Stimulated activated naive CD4-positive, alpha-beta T cell (primary cell): ENCODE measurements around the gene KAT6B.

Source experiments
- DNase-seq, 6 experiments: peaks; one replicate each; lab custom pipeline; 2025; lab: John Stamatoyannopoulos, UW

The KAT6B gene

GRCh38 chr10:74955796-74956195, 129.4 kb downstream of the KAT6B start:
- DNase-seq: no peak

DNA sequence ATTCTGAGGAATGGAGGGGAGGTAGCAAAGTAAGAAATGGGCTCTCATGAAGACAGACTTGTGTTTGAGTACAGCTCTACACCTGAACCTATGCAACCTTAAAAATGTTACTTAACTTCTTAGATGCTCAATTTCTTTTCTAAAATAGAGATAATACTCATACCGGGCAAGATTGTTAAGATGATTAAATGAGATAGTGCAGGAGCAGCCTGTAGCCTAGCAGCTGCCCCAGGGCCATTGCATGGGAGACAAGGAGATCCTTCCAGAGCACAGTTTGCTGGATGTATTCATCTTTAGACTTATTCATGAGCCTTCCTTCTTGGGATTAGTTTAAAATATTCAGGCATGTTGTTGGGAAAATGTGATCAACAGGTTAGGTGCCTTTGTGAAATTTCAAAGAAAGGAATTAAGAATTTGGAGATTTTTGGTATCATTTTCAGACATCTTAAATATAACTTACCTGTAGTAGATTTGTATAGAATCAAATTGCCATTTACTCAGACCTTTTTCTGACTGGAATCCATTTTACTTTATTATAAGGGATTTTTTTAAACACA, 130.2 kb downstream of the KAT6B start:
- DNase-seq: no peak

DNA sequence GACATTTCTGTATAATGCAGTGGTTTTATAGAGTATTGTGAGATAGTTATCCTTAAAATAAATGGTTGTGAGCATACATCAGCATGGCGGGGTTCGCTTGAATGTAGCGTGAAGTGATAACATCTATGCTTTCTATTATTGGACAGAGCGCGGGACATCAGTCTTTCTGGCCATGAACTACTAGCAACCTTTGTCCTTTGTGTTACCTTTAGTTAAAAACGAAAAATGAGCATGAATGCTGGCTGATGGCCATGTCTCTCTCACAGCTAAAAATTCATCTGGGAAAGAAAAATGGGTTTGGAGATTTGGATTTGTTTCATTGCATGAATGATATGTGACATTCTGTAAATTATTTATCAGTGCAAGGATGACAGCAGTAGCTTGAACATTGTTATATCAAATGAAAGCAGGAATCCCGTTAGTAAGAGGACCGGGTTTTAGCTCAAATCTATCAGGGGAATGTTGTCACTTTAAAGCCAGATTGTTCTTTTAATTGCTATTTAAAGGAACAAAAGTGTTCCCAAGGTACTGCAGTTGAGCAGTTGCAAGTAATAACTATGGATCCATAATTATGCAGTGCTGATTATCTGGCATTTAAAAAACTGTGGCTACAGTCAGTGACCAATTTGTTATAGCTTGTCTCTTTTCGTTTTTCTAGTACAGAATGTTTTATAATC, 131.0 kb downstream of the KAT6B start:
- no peak for DNase-seq

DNA sequence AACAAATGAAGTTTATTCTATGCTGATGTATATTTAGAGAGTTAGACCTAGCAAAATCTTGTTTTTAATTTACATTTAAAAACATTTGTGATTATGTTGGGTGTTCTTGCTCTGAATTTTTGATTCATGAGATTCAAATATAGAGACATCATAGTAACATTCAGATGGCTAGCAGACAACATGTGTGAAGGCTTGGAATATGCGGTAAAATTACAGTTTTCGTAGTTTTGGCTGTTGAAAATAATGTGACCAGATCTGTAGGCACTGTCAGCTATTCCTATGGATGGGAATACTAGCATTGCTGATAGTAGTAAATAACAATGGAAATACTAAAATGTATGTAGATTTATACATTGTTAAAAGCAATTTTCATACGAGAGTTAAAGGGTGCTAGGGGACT, 131.9 kb downstream of the KAT6B start:
- DNase-seq: no peak

DNA sequence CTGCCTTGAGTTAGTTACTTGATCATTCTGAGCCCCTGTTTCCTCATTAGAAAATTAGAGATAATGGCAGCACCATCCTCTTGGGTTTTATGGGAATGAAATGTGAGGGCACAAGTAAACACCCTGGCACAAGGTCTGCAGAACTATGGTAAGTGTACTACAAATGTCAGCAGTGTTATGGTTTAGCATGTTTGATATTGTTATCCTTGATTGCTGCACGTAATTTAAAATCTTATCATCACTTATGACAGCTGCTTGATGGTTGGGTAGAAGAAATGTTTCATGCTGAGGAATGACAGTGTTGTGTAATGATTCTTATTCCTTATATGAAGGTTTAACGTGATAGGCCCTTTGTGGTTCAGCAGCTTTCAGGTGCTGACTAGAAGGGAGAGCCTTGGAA, 134.3 kb downstream of the KAT6B start:
- DNase-seq: no peak

DNA sequence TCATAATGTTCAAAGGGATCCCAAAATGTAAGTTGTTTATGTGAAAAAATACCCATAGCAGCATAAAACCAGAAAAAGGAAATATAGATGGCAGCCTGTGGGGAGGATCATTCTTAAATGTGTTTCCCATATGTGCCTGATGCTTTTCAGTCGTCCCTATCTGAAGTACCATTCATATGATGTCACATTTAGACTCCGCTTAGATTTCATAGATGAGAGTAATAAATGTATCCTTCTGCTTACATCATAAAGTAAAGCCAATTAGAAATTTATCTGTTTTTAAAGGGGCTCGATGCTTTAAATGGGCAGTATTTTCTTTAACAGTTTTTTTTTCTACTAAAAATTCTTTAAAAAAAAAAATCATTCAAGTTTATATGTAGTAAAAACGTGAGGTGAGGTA, 136.1 kb downstream of the KAT6B start:
- no peak for DNase-seq

DNA sequence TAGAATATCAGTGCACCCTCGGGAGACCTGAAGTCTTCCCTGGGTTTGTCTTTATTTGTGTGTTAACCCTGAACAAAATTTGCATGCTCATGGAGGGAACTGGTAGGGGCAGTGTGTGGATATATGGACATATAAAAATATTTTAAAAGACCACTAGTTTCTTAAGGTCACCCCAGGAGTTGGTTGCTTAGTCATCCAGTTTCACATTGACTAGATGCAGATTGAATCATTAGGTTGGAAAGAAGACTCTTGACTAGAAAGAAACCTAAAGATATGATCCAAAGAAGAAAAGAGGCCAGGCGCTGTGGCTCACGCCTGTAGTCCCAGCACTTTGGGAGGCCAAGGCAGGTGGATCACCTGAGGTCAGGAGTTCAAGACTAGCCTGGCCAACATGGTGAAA, 137.1 kb downstream of the KAT6B start:
- no peak for DNase-seq

GRCh38 chr10:74967911-74968666, 141.7 kb downstream of the KAT6B start:
- DNase-seq: peak in 3 of 6 experiments; percentile 35 to 53 (median 47)

DNA sequence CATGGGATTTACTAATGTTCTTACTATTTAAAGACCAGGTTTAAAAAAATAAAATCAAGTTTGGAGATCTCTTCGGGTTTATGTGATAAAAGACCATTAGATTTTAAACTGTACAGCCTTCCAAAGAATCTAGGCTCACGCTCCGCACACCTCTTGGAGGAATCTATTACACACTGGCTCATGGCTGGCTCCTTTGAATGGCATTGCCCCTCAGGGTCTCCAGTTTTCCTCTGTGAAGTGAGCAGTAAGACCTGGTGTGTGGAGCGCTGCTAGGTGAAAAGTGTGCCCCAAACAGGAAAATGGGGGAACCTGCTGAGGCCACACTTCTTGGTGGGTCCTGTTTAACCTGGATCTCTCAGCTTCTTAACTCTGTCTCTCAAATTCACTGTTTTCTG, 142.3 kb downstream of the KAT6B start:
- peak in 1 of 6 experiments; percentile 30 for DNase-seq

DNA sequence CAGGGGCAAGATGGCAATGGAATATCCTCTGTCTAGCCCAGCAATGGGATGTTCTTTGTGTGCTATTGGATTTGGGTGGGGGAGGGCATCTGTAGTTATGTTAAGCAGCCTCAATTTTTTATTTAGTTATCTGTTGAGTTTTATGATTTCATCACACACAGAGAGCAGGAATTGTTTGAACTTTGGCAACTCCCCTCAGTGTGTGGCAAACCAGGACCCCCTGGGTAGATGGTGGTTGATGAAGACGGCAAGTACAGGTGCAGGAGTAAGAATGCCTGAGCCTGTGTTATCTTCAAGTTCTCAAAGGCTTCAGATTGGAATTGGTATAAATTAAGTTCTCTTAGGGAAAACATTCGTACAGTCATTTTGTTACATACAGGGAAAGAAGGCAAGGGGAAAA, 142.7 kb downstream of the KAT6B start:
- DNase-seq: no peak

DNA sequence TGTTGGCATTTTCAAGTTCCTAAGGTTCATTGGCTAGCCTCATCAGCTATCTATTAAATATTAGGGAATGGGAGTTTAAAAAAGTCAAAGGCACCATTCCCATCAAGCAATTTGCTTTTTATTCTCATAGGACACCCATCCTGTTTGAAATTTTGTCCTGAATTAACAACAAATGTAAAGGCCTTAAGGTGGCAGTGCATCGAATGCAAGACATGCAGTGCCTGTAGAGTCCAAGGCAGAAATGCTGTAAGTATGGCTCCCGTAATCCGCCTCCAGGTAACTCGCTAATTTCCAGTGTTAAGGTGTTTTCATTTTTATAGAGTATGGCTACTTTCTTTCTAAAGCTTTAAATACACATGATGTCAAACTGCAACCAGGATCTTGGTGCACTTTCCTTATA, 143.1 kb downstream of the KAT6B start:
- DNase-seq: no peak

- no peak for DNase-seq
These were observed 147.5 kb downstream of the KAT6B start for GRCh38 chr10:74973741-74974392.

GRCh38 chr10:74975758-74976157, 149.4 kb downstream of the KAT6B start:
- no peak for DNase-seq

GRCh38 chr10:74976565-74976964, 150.2 kb downstream of the KAT6B start:
- DNase-seq: no peak

DNA sequence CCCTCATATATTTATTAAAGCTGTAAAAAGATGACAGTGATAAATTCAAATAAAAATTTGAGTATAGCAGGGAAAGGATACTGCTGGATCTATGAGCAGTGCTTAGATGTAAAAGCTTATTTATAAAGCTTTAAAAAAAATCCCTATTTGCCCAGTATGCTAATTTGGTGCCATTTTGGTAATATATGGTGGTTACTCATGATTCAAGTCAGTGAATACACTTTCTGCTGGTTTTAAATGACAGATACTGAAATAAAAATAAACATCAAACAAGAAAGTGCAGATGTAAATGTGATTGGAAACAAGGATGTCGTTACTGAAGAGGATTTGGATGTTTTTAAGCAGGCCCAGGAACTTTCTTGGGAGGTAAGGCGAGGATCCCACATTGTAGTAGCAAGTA, 150.7 kb downstream of the KAT6B start:
- DNase-seq: no peak

DNA sequence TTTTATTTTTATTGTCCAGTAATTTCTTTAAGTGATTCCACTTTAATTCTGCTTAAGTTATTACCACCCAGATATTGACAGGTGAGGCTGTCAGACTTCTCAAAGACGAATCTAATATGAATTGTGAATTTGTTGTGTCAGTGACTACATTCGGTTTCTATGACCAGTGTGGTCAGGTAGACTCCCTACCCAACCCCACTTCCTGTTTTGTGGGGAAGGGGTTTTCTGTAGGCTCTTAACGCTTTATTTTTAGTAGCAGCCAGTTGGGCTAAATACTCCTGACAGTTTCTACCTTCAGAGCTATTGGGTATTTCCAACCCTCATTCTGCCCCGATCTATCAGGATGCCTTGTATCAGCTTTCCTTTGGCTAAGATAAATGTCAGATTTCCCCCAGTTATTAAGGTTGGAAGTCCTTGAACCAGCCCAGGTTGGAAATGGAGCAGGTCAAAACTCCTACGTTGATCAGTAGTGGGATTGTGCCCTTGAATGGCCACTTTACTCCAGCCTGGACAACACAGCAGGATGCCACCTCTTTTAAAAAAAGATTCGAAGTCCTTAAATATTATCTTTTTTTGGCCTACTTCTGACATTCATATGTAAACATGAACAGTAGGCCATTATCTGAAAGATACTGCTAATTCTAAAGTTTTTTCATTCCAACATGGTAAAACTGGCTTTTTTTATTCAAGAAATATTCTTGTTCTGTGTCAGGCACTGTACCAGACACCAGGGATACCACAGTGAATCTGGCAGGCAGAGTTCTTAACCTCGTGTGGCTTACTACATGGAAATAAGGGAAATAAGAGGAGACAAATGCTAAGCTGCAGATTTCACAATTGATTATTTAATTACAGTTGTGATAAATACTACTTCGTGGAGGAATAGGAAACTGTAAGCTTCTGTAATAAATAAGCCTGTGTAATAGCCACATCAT, 151.8 kb downstream of the KAT6B start:
- DNase-seq: peak in 2 of 6 experiments; percentile 12 to 13

DNA sequence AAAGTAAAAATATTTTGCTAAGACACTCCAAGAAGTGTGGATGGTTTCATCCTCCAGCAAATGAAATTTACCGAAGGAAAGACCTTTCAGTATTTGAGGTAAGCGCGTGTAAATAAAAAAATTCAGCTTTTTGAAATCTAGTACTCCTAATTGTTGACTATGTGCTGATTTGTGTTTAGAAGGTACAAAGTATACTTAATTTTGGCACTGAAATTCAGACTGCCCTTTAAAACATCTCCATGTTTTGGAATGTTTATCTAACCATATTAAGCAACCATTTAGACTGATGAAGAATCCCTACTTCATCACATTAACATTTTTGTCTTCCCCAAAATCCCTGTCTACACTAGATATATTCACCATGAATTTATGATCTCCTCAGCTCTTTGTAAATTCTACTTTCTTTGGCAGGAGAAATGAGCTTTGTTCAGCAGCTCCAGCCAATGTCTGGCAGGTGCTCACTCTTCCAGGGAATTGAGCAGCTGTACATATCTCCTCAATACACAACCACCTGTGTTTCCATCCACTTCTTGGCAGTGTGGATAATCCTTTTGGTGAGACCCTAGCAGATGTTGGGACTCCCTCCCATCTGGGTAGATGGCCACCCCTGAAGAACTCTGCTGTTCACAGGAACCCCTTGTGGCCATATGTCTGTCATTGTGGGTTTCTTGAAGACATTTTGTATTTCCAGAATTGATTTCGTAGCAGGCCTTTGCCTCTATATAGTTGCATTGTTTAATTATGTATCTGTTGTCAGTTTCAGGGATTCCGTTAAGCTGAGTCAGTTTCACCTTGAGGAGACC, 155.6 kb downstream of the KAT6B start:
- no peak for DNase-seq

GRCh38 chr10:74982634-74982982, 156.2 kb downstream of the KAT6B start:
- DNase-seq: no peak

DNA sequence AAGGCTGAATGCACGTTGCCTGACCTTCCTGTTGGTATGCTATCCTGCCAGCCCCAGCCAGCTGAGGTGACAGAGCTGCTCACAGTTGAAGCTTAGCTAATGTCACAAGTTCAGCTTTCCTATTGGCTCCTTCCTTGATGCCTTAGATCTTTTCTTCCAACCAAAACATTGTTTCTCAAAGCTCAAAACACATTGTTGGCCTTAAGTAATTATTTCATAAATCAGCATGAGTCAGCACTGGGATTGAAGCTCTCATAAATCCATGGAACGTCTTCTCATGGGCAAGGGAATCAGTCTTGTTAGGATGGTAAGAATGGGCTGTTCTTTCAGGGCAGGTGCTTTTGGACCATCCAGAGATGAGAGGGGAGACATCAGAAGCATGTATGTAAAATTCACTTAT, 157.0 kb downstream of the KAT6B start:
- no peak for DNase-seq

- no peak for DNase-seq
These were observed 161.1 kb downstream of the KAT6B start for GRCh38 chr10:74987339-74988053.
